IMR-90 (cell line): ENCODE data around the gene TTC28. TPM values are rescaled to one million over a fixed set of nuclear protein-coding genes. Genes with fewer than 3 reads are reported as not detected.

Source experiments
- ATAC-seq: fragments of 200-7000 bp; cut with Tn5 transposase; 2 replicates; pipeline ENCODE4 v1.9.1; 2020; ENCODE audit warnings: low read depth, mild to moderate bottlenecking, moderate library complexity
- BruUV-seq: library from RNA; stranded (reverse); fragments of 400-500 nt; replicated peaks from 2 replicates; lab custom pipeline; 2021; lab: Mats Ljungman, UMichigan
- CTCF ChIA-PET: fragments of 300-600 bp; formaldehyde crosslinking; extraction: SDS; loops from one replicate; lab custom pipeline; 2021; ENCODE audit warnings: antibody characterized with exemption; lab: Yijun Ruan, JAX
- POLR2A ChIA-PET: fragments of 300-600 bp; sonication (Branson Sonifier 250); formaldehyde crosslinking; loops from one replicate; lab custom pipeline; 2022; ENCODE audit warnings: antibody characterized with exemption; ENCODE audit not compliant: unreplicated experiment; lab: Charles Lee
- DNase-seq: peaks from one replicate; pipeline ENCODE4 v3.0.0; 2013
- H2AFZ ChIP-seq: replicated peaks from 2 replicates; pipeline ENCODE3; 2013; ENCODE audit warnings: low read length, mild to moderate bottlenecking; ENCODE audit not compliant: poor library complexity
- H2AK5ac ChIP-seq: 2 replicates; pipeline ENCODE4 v1.6.1; 2013; ENCODE audit warnings: low read depth, low read length, inconsistent platforms
- H2AK9ac ChIP-seq: replicated peaks from 2 replicates; pipeline ENCODE3; 2013; ENCODE audit warnings: mild to moderate bottlenecking, low read depth, low read length, moderate library complexity; ENCODE audit not compliant: poor library complexity
- H2BK120ac ChIP-seq: 2 replicates; pipeline ENCODE4 v1.6.1; 2013; ENCODE audit warnings: low read depth, low read length, inconsistent platforms
- H2BK15ac ChIP-seq: 3 replicates; pipeline ENCODE4 v1.6.1; 2013; ENCODE audit warnings: low read depth, low read length, inconsistent platforms
- H2BK20ac ChIP-seq: 2 replicates; pipeline ENCODE4 v1.6.1; 2013; ENCODE audit warnings: low read depth, mild to moderate bottlenecking, inconsistent platforms, low read length, moderate library complexity
- H2BK5ac ChIP-seq: 2 replicates; pipeline ENCODE4 v1.6.1; 2013; ENCODE audit warnings: mild to moderate bottlenecking, low read depth, low read length, inconsistent platforms; ENCODE audit not compliant: poor library complexity, severe bottlenecking
- H3K14ac ChIP-seq: replicated peaks from 2 replicates; pipeline ENCODE4 v1.6.1; 2013; ENCODE audit warnings: low read depth, low read length, inconsistent platforms
- H3K18ac ChIP-seq: 2 replicates; pipeline ENCODE4 v1.6.1; 2013; ENCODE audit warnings: low read depth, low read length, control low read depth
- H3K23ac ChIP-seq: 2 replicates; pipeline ENCODE4 v1.6.1; 2013; ENCODE audit warnings: low read depth, low read length, inconsistent platforms
- H3K27ac ChIP-seq: 2 replicates; pipeline ENCODE4 v1.5.1; 2013; ENCODE audit warnings: mild to moderate bottlenecking, control low read depth, low read length; ENCODE audit not compliant: insufficient read depth
- H3K27me3 ChIP-seq: 2 replicates; pipeline ENCODE4 v1.6.1; 2013; ENCODE audit warnings: low read length; ENCODE audit not compliant: control insufficient read depth, insufficient read depth
- H3K36me3 ChIP-seq: 2 replicates; pipeline ENCODE4 v1.6.1; 2013; ENCODE audit warnings: low read length, mixed read lengths; ENCODE audit not compliant: control insufficient read depth, insufficient read depth
- H3K4ac ChIP-seq: 2 replicates; pipeline ENCODE4 v1.6.1; 2013; ENCODE audit warnings: low read depth, low read length, inconsistent platforms
- H3K4me1 ChIP-seq: 2 replicates; pipeline ENCODE4 v1.6.1; 2013; ENCODE audit warnings: low read length, mixed read lengths; ENCODE audit not compliant: control insufficient read depth, insufficient read depth
- H3K4me2 ChIP-seq: 2 replicates; pipeline ENCODE4 v1.6.1; 2013; ENCODE audit warnings: low read depth, mild to moderate bottlenecking, control low read depth, low read length, moderate library complexity
- H3K4me3 ChIP-seq: 2 replicates; pipeline ENCODE4 v1.5.1; 2013; ENCODE audit warnings: low read depth, mild to moderate bottlenecking, control low read depth, low read length, moderate library complexity; ENCODE audit not compliant: insufficient read depth
- H3K56ac ChIP-seq: 2 replicates; pipeline ENCODE4 v1.6.1; 2013; ENCODE audit warnings: low read length, inconsistent platforms; ENCODE audit not compliant: insufficient read depth; ENCODE audit errors: extremely low read depth
- H3K79me1 ChIP-seq, 2 experiments: 2 replicates each; pipeline ENCODE4 v1.6.1; 2013; ENCODE audit warnings: low read length in 2 of 2, inconsistent platforms in 1 of 2, low read depth in 1 of 2
- H3K9ac ChIP-seq: 2 replicates; pipeline ENCODE4 v1.6.1; 2013; ENCODE audit warnings: low read depth, low read length, control low read depth
- H3K9me1 ChIP-seq: 2 replicates; pipeline ENCODE4 v1.6.1; 2013; ENCODE audit warnings: low read length, inconsistent platforms; ENCODE audit not compliant: insufficient read depth
- H3K9me3 ChIP-seq: 2 replicates; pipeline ENCODE4 v1.6.1; 2013; ENCODE audit warnings: low read length; ENCODE audit not compliant: control insufficient read depth, insufficient read depth
- H4K20me1 ChIP-seq: 2 replicates; pipeline ENCODE4 v1.6.1; 2013; ENCODE audit warnings: low read length, inconsistent platforms; ENCODE audit not compliant: insufficient read depth
- H4K5ac ChIP-seq: 2 replicates; pipeline ENCODE4 v1.6.1; 2013; ENCODE audit warnings: mild to moderate bottlenecking, low read depth, low read length, control low read depth
- H4K8ac ChIP-seq, 2 experiments: 2 replicates each; pipeline ENCODE4 v1.6.1; 2013; ENCODE audit warnings: low read depth in 2 of 2, low read length in 2 of 2, control low read depth in 1 of 2, inconsistent platforms in 1 of 2
- H4K91ac ChIP-seq: 2 replicates; pipeline ENCODE4 v1.6.1; 2013; ENCODE audit warnings: low read depth, low read length, inconsistent platforms; ENCODE audit not compliant: insufficient read depth
- CHD1 ChIP-seq: IDR thresholded peaks from 2 replicates; pipeline ENCODE4 v1.6.1; 2012; ENCODE audit warnings: low read depth, low read length, improper control_type of control experiment
- CTCF ChIP-seq: conservative IDR thresholded peaks from 2 replicates; pipeline ENCODE4 v1.5.1; 2012; ENCODE audit warnings: mild to moderate bottlenecking, low read depth, low read length, improper control_type of control experiment
- ELK1 ChIP-seq: fragments of 150-350 bp; IDR thresholded peaks from 2 replicates; pipeline ENCODE4 v1.6.1; 2016; ENCODE audit warnings: low read depth, mild to moderate bottlenecking, low read length, moderate library complexity, borderline replicate concordance
- FOS ChIP-seq: fragments of 150-350 bp; IDR thresholded peaks from 2 replicates; pipeline ENCODE4 v1.6.1; 2016; ENCODE audit warnings: low read depth, low read length
- MAFK ChIP-seq: IDR thresholded peaks from 2 replicates; pipeline ENCODE4 v1.6.1; 2012; ENCODE audit warnings: low read depth, low read length, improper control_type of control experiment
- MXI1 ChIP-seq: IDR thresholded peaks from 2 replicates; pipeline ENCODE4 v1.6.1; 2012; ENCODE audit warnings: low read depth, mild to moderate bottlenecking, low read length, moderate library complexity, borderline replicate concordance
- NFE2L2 ChIP-seq: fragments of 150-350 bp; IDR thresholded peaks from 2 replicates; pipeline ENCODE4 v1.6.1; 2016; ENCODE audit warnings: low read depth, mild to moderate bottlenecking, low read length
- POLR2A ChIP-seq: IDR thresholded peaks from 2 replicates; pipeline ENCODE4 v1.6.1; 2012; ENCODE audit warnings: mild to moderate bottlenecking, low read depth, low read length
- RAD21 ChIP-seq: IDR thresholded peaks from 2 replicates; pipeline ENCODE4 v1.6.1; 2012; ENCODE audit warnings: low read length, improper control_type of control experiment
- RCOR1 ChIP-seq: IDR thresholded peaks from 2 replicates; pipeline ENCODE4 v1.6.1; 2012; ENCODE audit warnings: mild to moderate bottlenecking, low read length, improper control_type of control experiment; ENCODE audit not compliant: insufficient replicate concordance
- RFX5 ChIP-seq: IDR thresholded peaks from 2 replicates; pipeline ENCODE4 v1.8.0; 2012; ENCODE audit warnings: low read depth, mild to moderate bottlenecking, low read length, moderate library complexity
- SMC3 ChIP-seq: fragments of 150-350 bp; IDR thresholded peaks from 2 replicates; pipeline ENCODE4 v1.6.1; 2016; ENCODE audit warnings: low read depth, mild to moderate bottlenecking, antibody characterized with exemption, low read length, moderate library complexity
- WGBS, 2 experiments: methylation state at CpG; one replicate each; pipeline versions ENCODE4 v1.1.5 to v1.1.7; 2013; ENCODE audit warnings: missing lambda C conversion rate in 2 of 2; ENCODE audit not compliant: insufficient read length in 1 of 2; ENCODE audit errors: extremely low coverage in 2 of 2; 5-methylcytosine and 5-hydroxymethylcytosine counted together
- dilution Hi-C: fragments of 300-500 bp; cut with HindIII; formaldehyde crosslinking; loops from one replicate; pipeline ENCODE4 v1.14.3; 2018; ENCODE audit warnings: low sequenced_read_pairs; ENCODE audit not compliant: unreplicated experiment
- in situ Hi-C: fragments of 300-500 bp; cut with MboI; formaldehyde crosslinking; loops from 3 replicates; pipeline ENCODE4 v1.14.3; 2019; ENCODE audit warnings: low sequenced_read_pairs, inconsistent platforms, mixed read lengths
- intact Hi-C: fragments of 100-400 bp; cut with micrococcal nuclease; formaldehyde crosslinking; loops from 2 replicates; pipeline ENCODE4 v1.10.0; 2022
- polyA plus RNA-seq, 3 experiments: library from polyadenylated mRNA; depleted of rRNA; stranded (reverse); fragments of >200 nt; gene quantifications; 2 replicates each; pipeline ENCODE4 v1.2.3, GENCODE V29; 2012; ENCODE audit warnings: low replicate concordance in 1 of 3
- total RNA-seq: library from RNA; depleted of rRNA; stranded (reverse); fragments of >200 nt; gene quantifications from 2 replicates; pipeline ENCODE4 v1.2.3, GENCODE V29; 2012

The TTC28 gene
- total and polyA plus RNA-seq, 2 of the 4 experiments (the other 2 are of a cell fraction), result 5.6 to 13.3 TPM

GRCh38 chr22:28188178-28188879 lies 491.3 kb downstream of the TTC28 start:
- dilution Hi-C loops (no loop called here), intact Hi-C loops (no loop called here), in situ Hi-C loops (no loop called here)
- Histone ChIP-seq H4K20me1 (no peaks in the 10 kb centered on the region), H2BK20ac (no peak overlapping the region), H4K8ac (no peak overlapping the region), H3K4me1 (0 out of 2 replicates have a peak, but pooled peaks cover 2% of the 10 kb centered on the region), H3K9ac (no peak overlapping the region), H3K56ac (no peak overlapping the region), H3K14ac (no peak overlapping the region), H3K4me3 (no peak overlapping the region), H3K9me1 (no peaks in the 10 kb centered on the region), H2BK15ac (no peak overlapping the region), H2BK120ac (no peak overlapping the region), H3K27ac (no peak overlapping the region), H3K23ac (no peak overlapping the region), H3K36me3 (no peaks in the 10 kb centered on the region), H2AK5ac (no peak overlapping the region; the same call in 1 of the 2 replicates), H2AK9ac (no peak overlapping the region), H3K9me3 (no peaks in the 10 kb centered on the region), H2BK5ac (no peak overlapping the region), H2AFZ (no peak overlapping the region), H4K91ac (no peak overlapping the region), H3K79me1 (peaks cover 0 to 7% of the 10 kb centered on the region in 2 experiments; a peak in 1 of 4 replicates), H4K5ac (no peak overlapping the region), H3K18ac (no peak overlapping the region), H3K27me3 (no peaks in the 10 kb centered on the region), H3K4ac (no peak overlapping the region), H3K4me2 (no peak overlapping the region)
- WGBS, 2 experiments, result no CpG with 5 or more reads among the region's 5 CpGs
- ChIA-PET POLR2A (no interaction called here), CTCF (no interaction called here)
- ATAC-seq, result no peak
- no peak for DNase-seq
- TF ChIP-seq ELK1 (no peak), SMC3 (no peak), MXI1 (no peak), NFE2L2 (no peak), RFX5 (no peak), FOS (no peak), RAD21 (no peak), CHD1 (no peak), RCOR1 (no peak), CTCF (no peak), MAFK (no peak), POLR2A (no peak)
- no TSS peak for BruUV-seq
